ENCODE results near the gene ALPG.

Gene ALPG

DNA sequence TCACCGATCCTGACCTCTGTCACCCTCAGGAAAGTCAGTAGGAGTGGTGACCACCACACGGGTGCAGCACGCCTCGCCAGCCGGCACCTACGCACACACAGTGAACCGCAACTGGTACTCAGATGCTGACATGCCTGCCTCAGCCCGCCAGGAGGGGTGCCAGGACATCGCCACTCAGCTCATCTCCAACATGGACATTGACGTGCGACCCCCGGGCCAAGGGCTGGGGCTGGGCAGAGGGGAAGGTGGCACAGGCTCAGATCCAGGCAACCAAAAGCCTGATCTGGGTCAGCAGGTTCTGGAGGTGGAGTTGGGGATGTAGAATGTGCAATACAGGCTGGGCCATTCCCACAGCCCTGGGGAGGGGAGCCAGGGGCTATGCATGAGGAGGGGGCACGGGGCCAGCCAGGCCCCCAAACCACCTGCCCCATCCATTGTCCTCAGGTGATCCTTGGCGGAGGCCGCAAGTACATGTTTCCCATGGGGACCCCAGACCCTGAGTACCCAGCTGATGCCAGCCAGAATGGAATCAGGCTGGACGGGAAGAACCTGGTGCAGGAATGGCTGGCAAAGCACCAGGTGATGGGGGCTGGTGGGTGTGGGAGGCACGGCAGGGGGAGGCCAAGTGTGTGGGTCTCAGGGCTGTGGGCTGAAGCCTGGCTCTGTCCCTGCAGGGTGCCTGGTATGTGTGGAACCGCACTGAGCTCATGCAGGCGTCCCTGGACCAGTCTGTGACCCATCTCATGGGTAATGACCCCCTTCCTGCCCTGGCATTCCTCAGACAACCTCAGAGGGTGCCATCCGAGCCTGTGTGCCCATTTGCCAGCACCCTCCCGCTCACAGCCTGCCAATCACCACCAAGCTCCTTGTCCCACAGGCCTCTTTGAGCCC, 50.7 kb downstream of the ALPG start:
- no peak for DNase-seq (ENCODE audit: low read depth in 2 of 2)

DNA sequence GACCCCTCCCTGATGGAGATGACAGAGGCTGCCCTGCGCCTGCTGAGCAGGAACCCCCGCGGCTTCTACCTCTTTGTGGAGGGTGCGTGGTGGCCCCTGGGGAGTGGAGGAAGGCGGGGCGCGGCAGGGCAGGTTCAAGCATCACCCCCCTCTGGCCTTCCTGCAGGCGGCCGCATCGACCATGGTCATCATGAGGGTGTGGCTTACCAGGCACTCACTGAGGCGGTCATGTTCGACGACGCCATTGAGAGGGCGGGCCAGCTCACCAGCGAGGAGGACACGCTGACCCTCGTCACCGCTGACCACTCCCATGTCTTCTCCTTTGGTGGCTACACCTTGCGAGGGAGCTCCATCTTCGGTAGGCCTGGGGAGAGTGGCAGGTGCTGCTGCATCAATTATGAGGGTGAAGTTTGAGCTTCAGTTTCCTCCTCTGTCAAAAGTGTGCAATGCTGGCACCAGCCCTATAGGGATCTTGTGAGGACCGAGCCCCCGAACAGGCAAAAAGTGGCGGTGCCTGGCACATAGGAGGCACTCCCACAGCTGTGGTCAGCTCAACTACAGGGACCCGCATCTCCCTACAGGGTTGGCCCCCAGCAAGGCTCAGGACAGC, 51.5 kb downstream of the ALPG start:
- DNase-seq (ENCODE audit: low read depth in 2 of 2) = no peak

DNA sequence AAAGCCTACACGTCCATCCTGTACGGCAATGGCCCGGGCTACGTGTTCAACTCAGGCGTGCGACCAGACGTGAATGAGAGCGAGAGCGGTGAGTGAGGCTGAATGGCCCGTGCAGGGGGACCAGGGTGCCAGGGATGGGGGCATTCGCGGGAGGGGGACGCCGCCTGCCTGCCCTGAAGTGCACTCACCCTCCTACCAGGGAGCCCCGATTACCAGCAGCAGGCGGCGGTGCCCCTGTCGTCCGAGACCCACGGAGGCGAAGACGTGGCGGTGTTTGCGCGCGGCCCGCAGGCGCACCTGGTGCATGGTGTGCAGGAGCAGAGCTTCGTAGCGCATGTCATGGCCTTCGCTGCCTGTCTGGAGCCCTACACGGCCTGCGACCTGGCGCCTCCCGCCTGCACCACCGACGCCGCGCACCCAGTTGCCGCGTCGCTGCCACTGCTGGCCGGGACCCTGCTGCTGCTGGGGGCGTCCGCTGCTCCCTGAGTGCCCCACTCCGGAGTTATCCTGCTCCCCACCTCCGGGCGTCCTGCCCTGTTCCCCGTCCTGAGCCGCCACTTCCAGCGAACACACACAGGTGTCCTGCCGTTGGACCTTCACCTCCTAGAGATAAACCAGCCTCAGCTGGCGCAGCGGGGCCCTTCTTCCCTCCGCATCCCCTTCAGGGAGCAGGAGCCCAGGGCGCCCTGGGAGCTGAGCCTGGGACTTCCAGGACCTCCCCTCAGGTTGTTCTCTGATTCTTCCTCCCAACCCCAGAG, 52.2 kb downstream of the ALPG start:
- DNase-seq (ENCODE audit: low read depth in 2 of 2) = no peak

DNA sequence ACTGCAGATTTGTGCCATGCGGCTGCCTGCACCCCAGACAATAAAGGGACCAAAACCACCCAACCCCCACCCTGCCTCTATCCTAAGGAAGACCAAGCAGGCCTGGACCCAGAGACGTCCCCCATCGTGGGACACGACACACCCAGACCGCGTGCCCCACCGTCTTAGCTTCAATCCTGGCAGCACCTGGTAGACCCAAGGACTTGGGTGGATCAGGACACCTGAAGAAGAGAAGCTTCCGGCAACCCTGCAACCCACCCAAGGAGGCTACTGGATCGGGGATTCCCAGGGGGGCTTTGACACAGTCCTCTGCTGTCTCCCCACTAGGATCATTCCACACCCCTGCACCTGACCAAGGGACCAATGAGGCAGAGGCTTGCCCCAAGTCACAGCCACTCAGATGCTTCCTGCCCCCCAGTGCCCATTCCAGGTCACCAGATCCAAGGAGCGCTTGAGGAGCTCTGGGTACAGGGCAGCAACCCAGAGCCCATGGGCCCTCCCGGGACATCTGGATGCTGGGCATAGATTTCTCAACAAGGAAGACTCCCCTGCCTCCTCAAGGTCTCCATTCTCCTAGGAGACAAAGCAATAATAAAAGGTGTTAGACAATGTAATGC, 52.9 kb downstream of the ALPG start:
- DNase-seq (ENCODE audit: low read depth in 2 of 2) = no peak

DNA sequence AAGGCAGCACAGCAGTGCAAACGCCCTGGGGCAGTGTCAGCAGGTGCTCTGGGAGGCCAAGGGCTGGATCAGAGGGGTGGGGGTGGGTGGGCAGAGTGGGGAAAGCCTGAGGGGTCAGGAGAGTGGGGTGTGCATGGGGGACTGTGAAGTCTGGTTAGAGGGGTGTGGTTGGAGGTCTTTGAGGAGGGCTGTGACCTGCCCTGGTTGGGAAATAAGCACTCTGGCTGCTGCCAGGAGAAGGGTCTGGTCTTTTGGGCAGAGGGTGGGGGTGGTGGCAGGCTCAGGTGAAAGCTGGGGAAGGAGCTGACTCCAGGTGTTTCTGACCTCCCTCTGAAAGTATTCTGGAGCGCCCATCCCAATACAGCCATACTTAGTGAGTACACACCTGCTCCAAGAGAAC, 53.5 kb downstream of the ALPG start:
- DNase-seq (ENCODE audit: low read depth in 2 of 2) = no peak
